Measurements from ENCODE around the gene ULK3. TPM values are rescaled to one million over a fixed set of nuclear protein-coding genes. Genes with fewer than 3 reads are reported as not detected.
A peak's percentile ranks its signal among the peaks of the same experiment; 100 is the strongest.

Gene ULK3
- total RNA-seq, 6 experiments from 2014 or later, result 12.5 to 18.9 (median 16.1) TPM

DNA sequence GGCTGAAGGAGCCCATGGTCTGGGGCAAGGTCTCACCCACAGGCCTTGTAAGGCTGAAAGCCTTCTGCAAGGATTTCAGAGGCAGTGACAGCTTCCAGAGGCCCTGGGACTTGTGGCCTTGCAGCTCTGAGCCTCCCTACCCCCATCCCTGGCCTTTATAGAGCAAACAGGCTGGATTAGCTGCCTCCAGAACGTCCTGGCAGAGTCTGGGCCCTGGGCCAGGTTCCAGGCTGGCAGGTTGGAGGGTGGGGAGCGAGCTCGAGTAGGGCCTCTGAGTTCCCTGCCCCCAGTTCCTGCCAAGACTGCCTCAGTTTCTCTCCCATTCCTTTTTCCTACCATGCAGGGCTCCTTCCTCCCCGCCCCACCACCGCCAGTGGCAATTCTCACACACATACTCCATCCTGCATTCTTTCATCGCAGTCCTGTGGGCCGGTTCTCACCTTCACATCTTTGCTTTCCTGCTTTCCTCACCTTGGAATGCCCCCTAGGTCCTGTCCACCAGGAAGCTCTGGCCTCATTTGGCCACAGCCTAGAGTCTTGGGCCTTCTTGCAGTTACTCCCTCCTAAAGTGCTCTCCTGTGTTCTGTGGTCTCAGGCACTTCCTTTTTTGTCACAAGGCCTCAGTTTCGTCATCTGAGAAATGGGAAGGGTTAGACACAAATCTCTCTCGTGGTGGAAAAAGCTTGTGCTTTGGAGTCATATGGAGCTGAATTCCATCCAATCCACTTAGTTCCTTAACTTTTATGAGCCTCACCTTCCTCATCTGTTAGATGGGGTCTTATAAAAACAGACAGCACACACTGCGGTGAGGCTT, 27.6 kb downstream of the ULK3 start:
- no peak overlapping the region for H3K4me3 Mint-ChIP-seq
- no peak for DNase-seq
- H3K27me3 Mint-ChIP-seq (ENCODE audit: insufficient read depth), result peaks cover 4% of the 10 kb centered on the region; the same call in 1 of the 2 replicates
- H3K27ac Mint-ChIP-seq, result no peak overlapping the region
- H3K4me1 Mint-ChIP-seq (ENCODE audit: low read depth), result peaks cover 29% of the 10 kb centered on the region
- H3K36me3 Mint-ChIP-seq (ENCODE audit: low read depth), result no peaks in the 10 kb centered on the region
- TF ChIP-seq, protein P1, sequence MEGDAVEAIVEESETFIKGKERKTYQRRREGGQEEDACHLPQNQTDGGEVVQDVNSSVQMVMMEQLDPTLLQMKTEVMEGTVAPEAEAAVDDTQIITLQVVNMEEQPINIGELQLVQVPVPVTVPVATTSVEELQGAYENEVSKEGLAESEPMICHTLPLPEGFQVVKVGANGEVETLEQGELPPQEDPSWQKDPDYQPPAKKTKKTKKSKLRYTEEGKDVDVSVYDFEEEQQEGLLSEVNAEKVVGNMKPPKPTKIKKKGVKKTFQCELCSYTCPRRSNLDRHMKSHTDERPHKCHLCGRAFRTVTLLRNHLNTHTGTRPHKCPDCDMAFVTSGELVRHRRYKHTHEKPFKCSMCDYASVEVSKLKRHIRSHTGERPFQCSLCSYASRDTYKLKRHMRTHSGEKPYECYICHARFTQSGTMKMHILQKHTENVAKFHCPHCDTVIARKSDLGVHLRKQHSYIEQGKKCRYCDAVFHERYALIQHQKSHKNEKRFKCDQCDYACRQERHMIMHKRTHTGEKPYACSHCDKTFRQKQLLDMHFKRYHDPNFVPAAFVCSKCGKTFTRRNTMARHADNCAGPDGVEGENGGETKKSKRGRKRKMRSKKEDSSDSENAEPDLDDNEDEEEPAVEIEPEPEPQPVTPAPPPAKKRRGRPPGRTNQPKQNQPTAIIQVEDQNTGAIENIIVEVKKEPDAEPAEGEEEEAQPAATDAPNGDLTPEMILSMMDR (IDR thresholded peaks at IDR 0.05), result no peak
- no peaks in the 10 kb centered on the region for H3K9me3 Mint-ChIP-seq

DNA sequence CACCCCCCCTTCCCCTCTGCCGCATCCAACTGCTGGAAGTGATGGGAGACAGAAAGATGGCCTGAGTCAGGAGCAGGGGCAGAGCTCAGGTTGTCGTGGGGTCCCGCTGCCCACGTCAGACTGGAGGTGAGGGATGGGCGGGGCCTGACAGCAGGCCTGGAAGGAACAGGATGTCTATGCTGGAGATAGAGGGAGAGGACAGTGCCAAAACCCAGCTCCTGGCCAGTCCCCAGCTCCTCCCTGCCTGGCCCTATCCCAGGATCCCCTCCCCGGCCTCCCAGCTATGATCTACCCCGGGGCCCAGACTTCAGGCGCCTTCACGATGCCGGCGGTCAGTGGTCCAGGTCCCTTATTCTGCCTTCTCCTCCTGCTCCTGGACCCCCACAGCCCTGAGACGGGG, 30.4 kb downstream of the ULK3 start, which contains the start of gene LMAN1L:
Gene LMAN1L, plus strand, starts transcription at position 303 of the 400 bp plus-strand sequence. Its CDS starts 20 bp downstream, at position 323.
- Mint-ChIP-seq H3K27ac (no peak within 1 kb of the TSS), H3K4me3 (no peak within 1 kb of the TSS)

DNA sequence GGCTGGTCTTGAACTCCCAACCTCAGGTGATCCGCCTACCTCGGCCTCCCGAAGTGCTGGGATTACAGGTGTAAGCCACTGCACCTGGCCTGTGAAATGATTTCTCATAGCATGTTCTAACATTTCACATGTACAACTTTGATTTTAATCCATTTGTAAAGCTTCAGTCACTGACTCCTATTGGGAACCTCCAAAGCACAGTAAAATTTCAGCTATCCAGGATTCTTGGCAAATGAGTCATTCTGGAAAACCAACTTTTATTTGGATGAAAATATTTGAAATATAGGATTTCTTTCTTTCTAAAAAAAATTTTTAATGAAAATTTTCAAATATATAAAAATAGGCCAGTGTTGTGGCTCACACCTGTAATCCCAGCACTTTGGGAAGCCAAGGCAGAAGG, 33.0 kb downstream of the ULK3 start:
- no peaks in the 10 kb centered on the region for H3K9me3 Mint-ChIP-seq
- H3K27me3 Mint-ChIP-seq (ENCODE audit: insufficient read depth), result peaks cover 4% of the 10 kb centered on the region; the same call in 1 of the 2 replicates
- no peak overlapping the region for H3K27ac Mint-ChIP-seq
- no peak overlapping the region for H3K4me3 Mint-ChIP-seq
- peak; percentile 13 for DNase-seq
- TF ChIP-seq, protein P1 (IDR thresholded peaks at IDR 0.05), result no peak
- H3K4me1 Mint-ChIP-seq (ENCODE audit: low read depth), result peaks cover 15% of the 10 kb centered on the region
- H3K36me3 Mint-ChIP-seq (ENCODE audit: low read depth), result no peaks in the 10 kb centered on the region

More for the DNA sequence above, 30.4 kb downstream of the ULK3 start, which contains the start of gene LMAN1L:
- Mint-ChIP-seq H3K36me3 (ENCODE audit: low read depth) (no peaks in the 10 kb centered on the region), H3K27me3 (ENCODE audit: insufficient read depth) (peaks cover 3% of the 10 kb centered on the region; the same call in 1 of the 2 replicates), H3K4me1 (ENCODE audit: low read depth) (peaks cover 28% of the 10 kb centered on the region), H3K9me3 (no peaks in the 10 kb centered on the region)
- no peak for DNase-seq
- TF ChIP-seq, protein P1 (IDR thresholded peaks at IDR 0.05), result no peak

DNA sequence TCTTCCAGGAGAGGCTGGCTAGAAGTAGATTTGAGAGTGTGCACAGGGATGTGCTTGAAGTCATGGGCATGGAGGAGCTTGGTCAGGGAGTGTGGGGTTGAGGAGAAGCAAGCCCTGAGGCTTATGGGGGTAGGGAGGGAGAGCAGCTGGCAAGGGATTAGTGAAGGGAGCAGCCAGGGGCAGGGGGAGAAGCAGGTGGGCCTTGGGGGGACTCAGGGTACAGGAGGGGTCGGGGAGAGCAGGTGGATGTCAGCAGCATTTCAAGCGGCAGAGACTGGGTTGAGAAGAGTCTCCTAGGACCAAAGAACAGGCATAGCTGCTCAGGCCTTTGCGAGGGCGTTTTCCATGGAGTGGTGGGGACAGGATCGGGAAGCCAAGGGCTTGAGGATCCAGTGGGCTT, 33.7 kb downstream of the ULK3 start:
- peaks cover 15% of the 10 kb centered on the region for H3K4me1 Mint-ChIP-seq (ENCODE audit: low read depth)
- H3K4me3 Mint-ChIP-seq, result no peak overlapping the region
- H3K27me3 Mint-ChIP-seq (ENCODE audit: insufficient read depth), result peaks cover 4% of the 10 kb centered on the region; the same call in 1 of the 2 replicates
- no peak overlapping the region for H3K27ac Mint-ChIP-seq
- DNase-seq, result no peak
- peaks cover 1% of the 10 kb centered on the region for H3K36me3 Mint-ChIP-seq (ENCODE audit: low read depth)
- TF ChIP-seq, protein P1 (IDR thresholded peaks at IDR 0.05), result no peak
- H3K9me3 Mint-ChIP-seq, result no peaks in the 10 kb centered on the region

DNA sequence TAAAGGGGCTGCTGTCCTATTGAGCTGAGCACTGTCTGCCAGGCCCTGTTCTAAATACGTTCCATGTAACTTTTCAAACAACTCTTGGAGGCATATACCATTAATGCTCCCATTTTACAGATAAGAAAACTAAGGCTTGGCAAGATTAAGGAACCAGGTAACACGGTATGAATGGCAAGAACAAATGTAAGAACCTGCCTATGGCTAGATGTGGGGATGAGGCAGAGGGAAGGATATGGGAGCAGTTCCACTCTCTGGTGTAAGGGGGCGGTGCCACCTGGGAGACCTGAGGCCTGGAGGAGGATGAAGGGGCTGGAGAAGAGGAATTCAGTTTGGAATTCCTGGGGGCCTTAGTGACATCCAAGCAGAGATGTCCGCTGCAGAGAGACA, 34.1 kb downstream of the ULK3 start:
- peaks cover 6% of the 10 kb centered on the region for H3K36me3 Mint-ChIP-seq (ENCODE audit: low read depth)
- H3K4me1 Mint-ChIP-seq (ENCODE audit: low read depth), result peaks cover 15% of the 10 kb centered on the region
- no peaks in the 10 kb centered on the region for H3K9me3 Mint-ChIP-seq
- H3K27ac Mint-ChIP-seq, result no peak overlapping the region
- H3K27me3 Mint-ChIP-seq (ENCODE audit: insufficient read depth), result peaks cover 4% of the 10 kb centered on the region; the same call in 1 of the 2 replicates
- TF ChIP-seq, protein P1 (IDR thresholded peaks at IDR 0.05), result peak; percentile 20
- DNase-seq, result no peak
- no peak overlapping the region for H3K4me3 Mint-ChIP-seq

All from HFFc6 (cell line).